Measurements from ENCODE around the gene CDH4. TPM values are rescaled to one million over a fixed set of nuclear protein-coding genes. Genes with fewer than 3 reads are reported as not detected.

Gene CDH4
- polyA plus RNA-seq, 4 donors, result 6.1 to 8.9 (median 6.8) TPM

GRCh38 chr20:61780066-61780465 lies 528.0 kb downstream of the CDH4 start:
- no peak for DNase-seq (ENCODE audit: low read depth in 4 of 4, low spot score in 3 of 4)

- no peak for DNase-seq (ENCODE audit: low read depth in 4 of 4, low spot score in 3 of 4)
Measured at GRCh38 chr20:61784801-61785566, 532.9 kb downstream of the CDH4 start.

GRCh38 chr20:61785567-61785816 lies 533.4 kb downstream of the CDH4 start:
- no peak for DNase-seq (ENCODE audit: low read depth in 4 of 4, low spot score in 3 of 4)

- DNase-seq (ENCODE audit: low read depth in 4 of 4, low spot score in 3 of 4), result no peak
Measured at GRCh38 chr20:61786230-61786629, 534.2 kb downstream of the CDH4 start.

DNA sequence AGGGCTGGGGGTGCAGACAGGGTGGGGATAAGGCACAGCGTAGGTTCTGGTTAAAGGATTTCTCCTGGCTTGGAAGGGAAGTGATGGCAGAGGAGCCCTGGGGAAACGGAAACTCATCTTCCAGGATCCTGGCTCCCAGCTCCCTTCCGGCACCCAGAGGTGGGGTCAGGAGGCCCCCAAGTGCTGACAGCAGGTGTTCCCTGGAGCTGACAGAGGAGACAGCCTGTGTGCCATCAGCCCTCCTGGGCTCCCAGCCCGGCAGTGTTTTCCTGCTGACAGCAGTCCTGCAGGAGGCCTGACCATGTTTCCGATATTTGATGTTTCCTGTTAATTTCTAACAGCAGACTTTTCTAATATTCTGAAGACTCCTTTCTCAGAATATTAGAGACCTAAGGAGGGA lies 536.3 kb downstream of the CDH4 start:
- DNase-seq (ENCODE audit: low read depth in 4 of 4, low spot score in 3 of 4), result no peak

GRCh38 chr20:61789329-61789728 lies 537.3 kb downstream of the CDH4 start:
- DNase-seq (ENCODE audit: low read depth in 4 of 4, low spot score in 3 of 4), result no peak

- DNase-seq (ENCODE audit: low read depth in 4 of 4, low spot score in 3 of 4), result no peak
Measured at GRCh38 chr20:61790116-61790827, 538.2 kb downstream of the CDH4 start.

DNA sequence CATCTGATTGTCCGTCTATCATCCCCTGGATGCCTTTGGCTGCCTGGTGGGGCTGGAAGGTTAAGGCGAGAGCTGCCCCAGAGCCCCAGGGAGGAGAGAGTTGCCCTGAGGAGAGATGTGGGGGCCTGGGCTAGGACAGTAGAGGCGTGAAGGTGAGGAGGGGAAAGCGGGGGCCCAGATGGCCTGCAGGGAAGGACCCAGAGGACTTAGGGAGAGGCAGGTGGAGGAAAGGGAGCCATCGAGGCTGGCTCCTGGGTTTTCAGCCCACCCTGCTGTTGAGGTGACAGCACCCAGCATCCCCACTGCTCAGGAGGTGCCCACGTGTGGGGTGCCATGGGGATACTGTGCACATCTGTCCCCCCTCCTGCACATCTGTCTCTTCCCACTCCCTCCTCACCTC lies 539.9 kb downstream of the CDH4 start:
- no peak for DNase-seq (ENCODE audit: low read depth in 4 of 4, low spot score in 3 of 4)

GRCh38 chr20:61795669-61796630 lies 543.9 kb downstream of the CDH4 start:
- DNase-seq (ENCODE audit: low read depth in 4 of 4, low spot score in 3 of 4), result no peak

DNA sequence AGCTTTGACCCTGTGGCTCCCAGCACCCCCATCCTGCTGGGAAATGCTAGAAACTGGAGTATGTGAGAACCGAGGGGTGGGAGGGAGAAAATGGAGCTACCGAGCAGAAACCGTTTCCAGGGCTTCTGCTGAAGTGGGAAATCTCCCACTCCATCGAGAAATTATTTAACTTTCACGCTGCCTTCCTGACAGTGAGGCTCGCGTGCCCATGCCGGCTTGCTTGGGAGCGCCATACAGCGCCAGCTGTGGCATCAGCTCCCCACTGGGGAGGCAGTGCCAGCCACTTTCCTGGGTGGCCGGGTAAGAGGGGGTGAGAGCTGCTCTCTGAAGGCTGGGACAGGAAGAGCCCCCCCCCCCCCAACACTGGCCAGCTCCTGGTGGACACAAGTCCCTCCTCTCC lies 544.7 kb downstream of the CDH4 start:
- DNase-seq (ENCODE audit: low read depth in 4 of 4, low spot score in 3 of 4), result no peak

DNA sequence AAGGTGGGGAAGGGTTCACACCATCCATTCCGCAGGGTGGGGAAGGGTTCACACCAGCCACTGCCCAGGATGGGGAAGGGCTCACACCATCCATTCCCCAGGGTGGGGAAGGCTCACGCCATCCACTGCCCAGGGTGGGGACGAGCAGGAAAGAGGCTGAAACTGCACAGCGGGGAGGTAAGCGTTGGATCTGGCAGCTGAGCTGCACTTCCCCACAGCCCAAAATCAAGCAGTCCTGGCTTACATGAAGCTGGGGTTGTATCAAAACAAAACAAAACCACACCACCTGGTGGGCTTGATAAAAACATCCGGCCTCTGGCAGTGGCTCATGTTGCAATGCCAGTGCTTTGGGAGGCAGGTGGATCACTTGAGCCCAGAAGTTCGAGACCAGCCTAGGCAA lies 545.1 kb downstream of the CDH4 start:
- DNase-seq (ENCODE audit: low read depth in 4 of 4, low spot score in 3 of 4), result no peak

DNA sequence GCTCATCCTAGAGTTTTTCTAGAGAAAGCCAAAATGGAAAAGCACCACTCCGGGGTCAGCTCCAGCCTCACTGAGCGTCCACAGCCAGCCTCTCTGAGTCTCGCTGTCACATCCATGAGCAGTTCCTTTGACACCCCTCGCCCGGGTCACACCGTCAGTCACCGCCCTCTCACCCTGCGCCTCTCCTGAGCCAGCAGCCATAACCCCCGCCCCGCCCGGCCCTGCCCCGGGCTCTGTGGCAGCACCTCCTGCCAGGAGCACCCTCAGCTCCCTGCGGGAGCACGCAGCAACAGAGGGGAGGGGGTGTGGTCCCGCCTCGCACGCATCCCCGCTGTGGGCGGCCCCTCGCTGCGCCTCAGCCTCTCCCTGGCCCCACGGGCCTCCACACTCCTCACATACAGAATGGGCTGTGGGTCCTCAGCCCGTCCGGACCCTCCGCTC lies 545.9 kb downstream of the CDH4 start:
- no peak for DNase-seq (ENCODE audit: low read depth in 4 of 4, low spot score in 3 of 4)

DNA sequence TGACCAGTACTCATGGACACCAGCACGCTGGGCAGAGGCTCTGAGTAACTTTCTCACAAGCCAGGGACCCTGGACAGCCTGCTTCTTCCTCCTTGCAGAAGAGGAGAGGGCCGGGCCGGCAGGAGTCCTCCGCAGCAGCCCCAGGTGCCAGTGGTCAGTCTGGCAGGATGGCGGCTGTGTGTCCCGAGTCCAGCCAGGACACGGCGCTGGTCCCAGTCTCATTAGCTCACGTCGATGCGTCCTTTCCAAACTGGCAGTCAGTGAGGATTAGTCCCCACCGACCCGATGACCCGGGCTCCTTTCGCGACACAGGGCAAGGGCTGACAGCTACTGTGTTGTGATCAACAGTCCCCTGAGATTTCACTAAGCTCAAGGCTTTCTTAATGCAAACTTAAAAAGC lies 546.6 kb downstream of the CDH4 start:
- DNase-seq (ENCODE audit: low read depth in 4 of 4, low spot score in 3 of 4), result no peak

DNA sequence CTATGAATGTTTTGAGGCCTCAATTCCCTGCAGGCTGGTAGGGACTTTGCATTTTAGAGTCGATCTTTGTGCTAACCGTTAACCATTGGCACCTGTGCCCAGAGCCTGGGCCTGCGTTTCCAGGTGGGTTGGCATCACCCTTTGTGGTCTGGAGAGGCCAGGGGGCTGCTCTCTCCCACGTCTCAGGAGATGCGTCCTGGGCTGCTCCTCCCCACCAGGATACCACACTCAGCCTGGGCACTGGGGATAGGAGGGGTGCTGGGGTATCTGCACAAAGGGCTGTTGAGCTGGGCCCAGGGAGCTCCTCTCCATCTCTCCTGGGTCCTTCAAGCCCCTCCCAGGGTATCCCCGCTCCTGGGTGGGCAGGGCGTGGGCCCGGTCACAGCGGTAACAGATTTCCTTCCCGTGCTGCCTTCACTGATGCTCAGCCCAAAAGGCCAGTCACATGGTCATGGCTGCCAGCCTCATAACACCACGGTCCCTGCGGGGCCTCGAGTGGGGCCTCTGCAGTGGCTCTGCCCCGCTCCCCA lies 547.4 kb downstream of the CDH4 start:
- DNase-seq (ENCODE audit: low read depth in 4 of 4, low spot score in 3 of 4), result no peak

GRCh38 chr20:61799928-61800327 lies 547.9 kb downstream of the CDH4 start:
- DNase-seq (ENCODE audit: low read depth in 4 of 4, low spot score in 3 of 4), result no peak

DNA sequence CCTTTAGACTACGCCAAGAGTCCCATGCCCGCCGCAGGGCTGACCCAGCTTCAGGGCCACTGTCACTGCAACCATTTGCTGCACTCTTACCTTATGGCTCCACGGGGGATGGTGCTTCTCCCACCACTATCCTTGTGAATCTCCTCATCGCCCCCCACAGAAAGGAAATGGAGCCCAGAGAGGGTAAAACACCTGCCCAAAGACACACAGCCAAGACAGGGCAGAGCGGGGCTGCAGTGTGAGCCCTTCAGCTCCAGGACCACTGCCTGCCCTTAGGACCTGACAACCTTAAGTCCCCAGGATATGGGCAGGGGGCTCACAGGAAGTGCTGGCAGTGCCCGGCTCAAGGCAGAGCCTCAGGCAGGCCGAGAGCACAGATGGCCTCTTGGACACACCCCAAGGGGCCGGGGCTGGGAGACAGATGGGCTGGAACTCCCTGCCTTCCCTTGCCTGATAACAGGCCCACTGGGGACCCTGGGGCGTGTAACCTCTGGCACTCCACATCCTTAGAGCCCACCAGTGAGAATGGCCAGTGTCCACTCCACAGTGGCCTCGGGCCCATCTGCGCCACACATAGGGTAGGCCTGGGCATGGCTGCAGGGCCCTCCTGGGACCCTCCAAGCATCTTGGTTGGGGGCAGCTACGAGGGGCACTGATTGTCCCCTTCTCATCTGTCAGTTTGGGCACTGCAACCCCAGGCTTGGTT lies 548.5 kb downstream of the CDH4 start:
- DNase-seq (ENCODE audit: low read depth in 4 of 4, low spot score in 3 of 4), result no peak

DNA sequence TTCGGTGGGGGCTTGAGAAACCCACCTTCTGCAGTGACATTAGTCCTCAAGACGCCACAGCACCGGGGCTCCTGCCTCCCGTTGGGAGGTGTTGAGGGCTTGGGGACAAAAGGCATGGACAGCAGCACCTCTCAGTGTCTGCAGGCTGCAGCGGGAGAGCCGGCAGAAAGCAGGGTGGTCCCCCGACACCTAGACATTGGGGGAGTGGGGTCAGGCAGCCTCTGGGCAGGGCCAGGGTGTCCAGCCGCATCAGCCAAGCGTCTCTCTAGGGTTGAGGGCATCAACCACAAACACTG lies 549.0 kb downstream of the CDH4 start:
- no peak for DNase-seq (ENCODE audit: low read depth in 4 of 4, low spot score in 3 of 4)

DNA sequence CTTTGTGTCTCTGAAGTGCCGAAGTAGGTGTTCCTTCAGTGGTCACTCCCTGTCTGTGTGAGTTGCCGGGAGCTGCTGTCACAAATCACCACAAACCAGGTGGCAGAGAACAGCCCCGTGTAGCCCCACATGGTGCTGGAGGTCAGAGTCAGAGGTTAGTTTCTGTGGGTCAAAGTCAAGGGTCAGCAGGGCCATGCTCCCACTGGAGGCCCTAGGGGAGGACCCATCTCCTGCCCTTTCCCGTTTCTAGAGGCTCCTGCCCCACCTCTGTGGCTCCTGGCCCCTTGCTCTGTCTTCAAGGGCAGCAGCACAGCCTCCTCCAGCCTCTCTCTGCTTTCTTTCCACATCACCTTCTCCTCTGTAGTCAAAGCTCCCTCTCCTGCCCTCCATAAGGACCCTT lies 549.4 kb downstream of the CDH4 start:
- DNase-seq (ENCODE audit: low read depth in 4 of 4, low spot score in 3 of 4), result no peak

GRCh38 chr20:61801857-61802442 lies 549.9 kb downstream of the CDH4 start:
- no peak for DNase-seq (ENCODE audit: low read depth in 4 of 4, low spot score in 3 of 4)

DNA sequence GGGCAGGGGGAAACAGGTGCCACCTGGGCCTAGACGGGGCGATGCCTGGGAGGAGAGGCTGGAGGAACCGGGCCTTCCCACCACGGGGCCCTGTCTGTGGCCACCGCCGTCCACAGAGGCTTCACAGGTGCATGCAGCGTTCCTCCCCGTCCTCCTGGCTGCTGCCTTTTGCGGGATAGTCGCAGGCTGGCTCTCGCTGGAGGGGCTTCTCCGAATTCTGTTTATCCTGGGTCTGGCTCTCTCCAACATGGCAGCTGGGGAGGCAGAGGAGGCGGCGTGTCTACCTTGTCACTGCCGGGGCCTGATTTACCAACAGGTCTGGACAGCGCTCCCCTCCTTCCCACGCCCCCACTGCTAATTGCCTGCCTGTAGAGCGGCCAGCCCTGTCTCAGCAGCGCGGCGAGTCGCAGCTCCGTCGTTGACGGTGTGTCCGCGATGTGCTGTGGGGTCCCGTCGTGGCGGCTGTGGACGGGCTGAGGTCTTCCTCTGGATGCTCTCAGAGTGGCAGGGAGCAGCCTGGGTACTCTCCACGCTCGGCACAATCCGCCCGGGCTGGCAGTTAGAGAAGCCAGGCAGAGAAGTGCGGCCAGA lies 550.8 kb downstream of the CDH4 start:
- DNase-seq (ENCODE audit: low read depth in 4 of 4, low spot score in 3 of 4), result no peak
